ENCODE data around the gene NT5DC3.

DNA sequence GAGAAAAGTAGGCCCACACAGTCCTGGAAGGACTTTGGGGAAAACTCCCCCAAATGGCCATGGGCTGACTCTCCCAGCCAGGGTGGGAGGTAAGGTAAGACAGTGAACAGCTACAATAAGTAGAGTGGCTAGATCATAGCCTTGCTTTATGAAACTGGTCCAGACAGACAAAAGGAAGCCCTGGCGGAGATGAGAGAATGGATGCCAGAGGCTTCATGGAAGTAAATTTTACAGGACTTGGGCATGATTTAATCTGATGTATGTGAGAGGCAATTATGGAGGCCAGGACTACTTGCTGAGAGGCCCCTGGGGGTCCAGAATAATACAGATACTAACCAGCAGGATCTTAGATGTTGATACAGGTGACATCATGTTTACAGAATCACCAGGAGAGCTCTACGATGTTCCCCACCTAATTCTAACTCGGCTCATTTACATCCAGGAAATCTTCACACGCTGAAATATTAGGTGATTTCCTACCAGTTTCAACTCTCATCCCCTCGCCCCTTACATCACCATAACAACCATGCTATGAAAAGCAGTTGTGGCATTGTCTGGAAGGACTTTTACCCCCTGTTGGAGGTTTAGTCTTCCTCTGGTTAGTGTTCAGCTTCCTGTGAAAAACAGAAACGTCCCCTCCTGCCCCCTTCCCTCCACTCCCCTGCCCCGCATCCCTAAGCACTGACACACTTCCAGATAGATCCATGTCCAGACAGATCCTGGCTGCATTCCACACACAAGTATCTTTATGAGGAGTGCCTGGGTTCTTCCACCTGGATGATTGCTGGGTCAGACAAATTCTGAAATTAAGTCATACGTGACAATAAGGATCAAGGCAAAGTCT, 39.5 kb upstream of the NT5DC3 start:
- TF ChIP-seq, protein P1, sequence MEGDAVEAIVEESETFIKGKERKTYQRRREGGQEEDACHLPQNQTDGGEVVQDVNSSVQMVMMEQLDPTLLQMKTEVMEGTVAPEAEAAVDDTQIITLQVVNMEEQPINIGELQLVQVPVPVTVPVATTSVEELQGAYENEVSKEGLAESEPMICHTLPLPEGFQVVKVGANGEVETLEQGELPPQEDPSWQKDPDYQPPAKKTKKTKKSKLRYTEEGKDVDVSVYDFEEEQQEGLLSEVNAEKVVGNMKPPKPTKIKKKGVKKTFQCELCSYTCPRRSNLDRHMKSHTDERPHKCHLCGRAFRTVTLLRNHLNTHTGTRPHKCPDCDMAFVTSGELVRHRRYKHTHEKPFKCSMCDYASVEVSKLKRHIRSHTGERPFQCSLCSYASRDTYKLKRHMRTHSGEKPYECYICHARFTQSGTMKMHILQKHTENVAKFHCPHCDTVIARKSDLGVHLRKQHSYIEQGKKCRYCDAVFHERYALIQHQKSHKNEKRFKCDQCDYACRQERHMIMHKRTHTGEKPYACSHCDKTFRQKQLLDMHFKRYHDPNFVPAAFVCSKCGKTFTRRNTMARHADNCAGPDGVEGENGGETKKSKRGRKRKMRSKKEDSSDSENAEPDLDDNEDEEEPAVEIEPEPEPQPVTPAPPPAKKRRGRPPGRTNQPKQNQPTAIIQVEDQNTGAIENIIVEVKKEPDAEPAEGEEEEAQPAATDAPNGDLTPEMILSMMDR (IDR thresholded peaks at IDR 0.05; ENCODE audit: low read depth, low read length, missing input control): no peak
- no peak for TF ChIP-seq GABPA (IDR thresholded peaks at IDR 0.05 in 1 of 2, conservative IDR thresholded peaks at IDR 0.05 in 1 of 2)
